Fibroblast of lung (primary cell): ENCODE data around the gene CASKIN2. TPM values are rescaled to one million over a fixed set of nuclear protein-coding genes. Genes with fewer than 3 reads are reported as not detected.

Experiments used
- DNase-seq, 2 donors: peaks; one replicate each; pipeline versions ENCODE4 v3.0.0 to v3.0.0-alpha.2; 2010; ENCODE audit warnings: low read depth in 2 of 2
- H2AFZ ChIP-seq: 2 replicates; pipeline ENCODE4 v1.5.1; 2012; ENCODE audit warnings: low read length, control low read depth, inconsistent platforms
- H3K27ac ChIP-seq: 2 replicates; pipeline ENCODE4 v1.5.1; 2011; ENCODE audit warnings: low read length, control low read depth; ENCODE audit not compliant: insufficient read depth
- H3K27me3 ChIP-seq: 2 replicates; pipeline ENCODE4 v1.5.1; 2011; ENCODE audit warnings: mild to moderate bottlenecking, low read length; ENCODE audit not compliant: control insufficient read depth, insufficient read depth
- H3K36me3 ChIP-seq: 2 replicates; pipeline ENCODE4 v1.5.1; 2011; ENCODE audit warnings: low read length; ENCODE audit not compliant: control insufficient read depth, insufficient read depth
- H3K4me1 ChIP-seq: 2 replicates; pipeline ENCODE4 v1.5.1; 2011; ENCODE audit warnings: low read length; ENCODE audit not compliant: control insufficient read depth, insufficient read depth; ENCODE audit errors: extremely low read depth
- H3K4me2 ChIP-seq: 2 replicates; pipeline ENCODE4 v1.5.1; 2011; ENCODE audit warnings: low read length, control low read depth; ENCODE audit not compliant: insufficient read depth; ENCODE audit errors: extremely low read depth
- H3K4me3 ChIP-seq, 4 experiments: fragments of 200-600 bp in 1 of 4; sonication (generic) in 1 of 4; replicated peaks in 1 of 4; 2 replicates each; pipeline ENCODE4 v1.5.1; 2011 to 2016; ENCODE audit warnings: low read length in 4 of 4, low read depth in 3 of 4, mild to moderate bottlenecking in 3 of 4, control low read depth in 2 of 4, inconsistent platforms in 1 of 4, mixed read lengths in 1 of 4; ENCODE audit not compliant: insufficient read depth in 1 of 4; ENCODE audit errors: control extremely low read depth in 1 of 4
- H3K79me2 ChIP-seq: 2 replicates; pipeline ENCODE4 v1.5.1; 2012; ENCODE audit warnings: mild to moderate bottlenecking, low read length, inconsistent platforms; ENCODE audit not compliant: control insufficient read depth, insufficient read depth
- H3K9ac ChIP-seq: 2 replicates; pipeline ENCODE4 v1.5.1; 2011; ENCODE audit warnings: mild to moderate bottlenecking, low read length, control low read depth; ENCODE audit not compliant: insufficient read depth
- H3K9me3 ChIP-seq: 2 replicates; pipeline ENCODE4 v1.5.1; 2012; ENCODE audit warnings: low read depth, low read length; ENCODE audit not compliant: control insufficient read depth, insufficient read depth
- H4K20me1 ChIP-seq: 2 replicates; pipeline ENCODE4 v1.5.1; 2011; ENCODE audit warnings: low read length; ENCODE audit not compliant: control insufficient read depth, insufficient read depth; ENCODE audit errors: extremely low read depth
- EZH2 ChIP-seq: IDR thresholded peaks from 2 replicates; pipeline ENCODE4 v1.5.1; 2012; ENCODE audit warnings: low read length, control low read depth, mild to moderate bottlenecking; ENCODE audit errors: missing control alignments
- polyA plus RNA-seq, 2 donors: library from polyadenylated mRNA; depleted of rRNA in 1 of 2; stranded (reverse) in 1 of 2; unstranded in 1 of 2; fragments of >200 nt; gene quantifications; 2 replicates each; pipeline ENCODE4 v1.2.1, GENCODE V29; 2011 to 2012; ENCODE audit warnings: missing spikeins in 1 of 2
- total RNA-seq: library from RNA; depleted of rRNA; stranded (reverse); fragments of >200 nt; gene quantifications from 2 replicates; pipeline ENCODE4 v1.2.1, GENCODE V29; 2014
- TF ChIP-seq, protein P1 (sequence below), 2 donors: IDR thresholded peaks in 1 of 2; conservative IDR thresholded peaks in 1 of 2; 1 replicate in 1 of 2; 2 replicates in 1 of 2; pipeline ENCODE4 v1.5.1; 2011 to 2012; ENCODE audit warnings: low read length in 2 of 2, control low read depth in 1 of 2, inconsistent platforms in 1 of 2, low read depth in 1 of 2, mild to moderate bottlenecking in 1 of 2

Gene CASKIN2
- total and polyA plus RNA-seq, 2 donors (not counting 1 experiment from before 2014, with no cell fraction given): 3.4 to 8.3 TPM

DNA sequence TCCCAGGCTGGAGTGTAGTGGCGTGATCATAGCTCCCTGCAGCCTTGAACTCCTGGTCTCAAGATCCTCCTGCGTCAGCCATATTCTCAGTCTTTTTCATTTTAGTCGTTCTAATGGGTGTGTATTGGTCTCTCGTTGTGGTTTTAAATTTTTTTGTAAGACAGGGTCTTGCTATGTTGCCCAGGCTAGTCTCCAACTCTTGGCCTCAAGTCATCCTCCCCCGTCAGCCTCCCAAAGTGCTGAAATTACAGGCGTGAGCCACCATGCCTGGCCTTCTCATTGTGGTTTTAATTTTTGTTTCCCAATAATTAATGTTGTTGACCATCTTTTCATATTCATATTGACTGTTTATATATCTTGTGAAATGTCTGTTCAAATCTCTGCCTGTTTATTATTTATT, 50.3 kb downstream of the CASKIN2 start:
- Histone ChIP-seq H3K4me3 (no peak overlapping the region), H3K27ac (no peak overlapping the region), H3K9me3 (no peaks in the 10 kb centered on the region), H3K27me3 (no peaks in the 10 kb centered on the region), H3K4me2 (no peak overlapping the region), H3K9ac (no peak overlapping the region), H2AFZ (no peak overlapping the region), H3K36me3 (no peaks in the 10 kb centered on the region), H3K79me2 (no peaks in the 10 kb centered on the region), H4K20me1 (no peaks in the 10 kb centered on the region), H3K4me1 (no peaks in the 10 kb centered on the region)
- DNase-seq: no peak
- TF ChIP-seq EZH2: no peak
- TF ChIP-seq, protein P1, sequence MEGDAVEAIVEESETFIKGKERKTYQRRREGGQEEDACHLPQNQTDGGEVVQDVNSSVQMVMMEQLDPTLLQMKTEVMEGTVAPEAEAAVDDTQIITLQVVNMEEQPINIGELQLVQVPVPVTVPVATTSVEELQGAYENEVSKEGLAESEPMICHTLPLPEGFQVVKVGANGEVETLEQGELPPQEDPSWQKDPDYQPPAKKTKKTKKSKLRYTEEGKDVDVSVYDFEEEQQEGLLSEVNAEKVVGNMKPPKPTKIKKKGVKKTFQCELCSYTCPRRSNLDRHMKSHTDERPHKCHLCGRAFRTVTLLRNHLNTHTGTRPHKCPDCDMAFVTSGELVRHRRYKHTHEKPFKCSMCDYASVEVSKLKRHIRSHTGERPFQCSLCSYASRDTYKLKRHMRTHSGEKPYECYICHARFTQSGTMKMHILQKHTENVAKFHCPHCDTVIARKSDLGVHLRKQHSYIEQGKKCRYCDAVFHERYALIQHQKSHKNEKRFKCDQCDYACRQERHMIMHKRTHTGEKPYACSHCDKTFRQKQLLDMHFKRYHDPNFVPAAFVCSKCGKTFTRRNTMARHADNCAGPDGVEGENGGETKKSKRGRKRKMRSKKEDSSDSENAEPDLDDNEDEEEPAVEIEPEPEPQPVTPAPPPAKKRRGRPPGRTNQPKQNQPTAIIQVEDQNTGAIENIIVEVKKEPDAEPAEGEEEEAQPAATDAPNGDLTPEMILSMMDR (conservative IDR thresholded peaks at IDR 0.05 in 1 of 2, IDR thresholded peaks at IDR 0.05 in 1 of 2; ENCODE audit: low read depth in 1 of 2, low read length in 2 of 2): no peak

GRCh38 chr17:75463603-75464002, 51.7 kb downstream of the CASKIN2 start:
- Histone ChIP-seq H3K36me3 (no peaks in the 10 kb centered on the region), H3K4me1 (no peaks in the 10 kb centered on the region), H3K9me3 (no peaks in the 10 kb centered on the region), H4K20me1 (no peaks in the 10 kb centered on the region), H3K9ac (no peak overlapping the region), H3K27ac (no peak overlapping the region), H3K27me3 (no peaks in the 10 kb centered on the region), H3K79me2 (no peaks in the 10 kb centered on the region), H3K4me2 (no peak overlapping the region), H2AFZ (no peak overlapping the region), H3K4me3 (no peak overlapping the region)
- TF ChIP-seq, protein P1 (conservative IDR thresholded peaks at IDR 0.05 in 1 of 2, IDR thresholded peaks at IDR 0.05 in 1 of 2; ENCODE audit: low read depth in 1 of 2, low read length in 2 of 2): no peak
- no peak for TF ChIP-seq EZH2
- DNase-seq: no peak

GRCh38 chr17:75460295-75460694, 55.0 kb downstream of the CASKIN2 start:
- H3K4me3 ChIP-seq: no peak overlapping the region
- H3K9ac ChIP-seq: no peak overlapping the region
- no peaks in the 10 kb centered on the region for H3K9me3 ChIP-seq
- H3K27ac ChIP-seq: no peak overlapping the region
- H3K27me3 ChIP-seq: no peaks in the 10 kb centered on the region
- H4K20me1 ChIP-seq: no peaks in the 10 kb centered on the region
- H3K4me1 ChIP-seq: no peaks in the 10 kb centered on the region
- no peak overlapping the region for H3K4me2 ChIP-seq
- H2AFZ ChIP-seq: no peak overlapping the region
- no peak for DNase-seq
- no peaks in the 10 kb centered on the region for H3K36me3 ChIP-seq
- no peak for TF ChIP-seq EZH2
- TF ChIP-seq, protein P1 (conservative IDR thresholded peaks at IDR 0.05 in 1 of 2, IDR thresholded peaks at IDR 0.05 in 1 of 2; ENCODE audit: low read depth in 1 of 2, low read length in 2 of 2): no peak
- peaks cover 3% of the 10 kb centered on the region for H3K79me2 ChIP-seq
